ENCODE results near the gene GP2. TPM values are rescaled to one million over a fixed set of nuclear protein-coding genes. Genes with fewer than 3 reads are reported as not detected.

Gene GP2
- polyA plus RNA-seq, 1 experiment = not detected

DNA sequence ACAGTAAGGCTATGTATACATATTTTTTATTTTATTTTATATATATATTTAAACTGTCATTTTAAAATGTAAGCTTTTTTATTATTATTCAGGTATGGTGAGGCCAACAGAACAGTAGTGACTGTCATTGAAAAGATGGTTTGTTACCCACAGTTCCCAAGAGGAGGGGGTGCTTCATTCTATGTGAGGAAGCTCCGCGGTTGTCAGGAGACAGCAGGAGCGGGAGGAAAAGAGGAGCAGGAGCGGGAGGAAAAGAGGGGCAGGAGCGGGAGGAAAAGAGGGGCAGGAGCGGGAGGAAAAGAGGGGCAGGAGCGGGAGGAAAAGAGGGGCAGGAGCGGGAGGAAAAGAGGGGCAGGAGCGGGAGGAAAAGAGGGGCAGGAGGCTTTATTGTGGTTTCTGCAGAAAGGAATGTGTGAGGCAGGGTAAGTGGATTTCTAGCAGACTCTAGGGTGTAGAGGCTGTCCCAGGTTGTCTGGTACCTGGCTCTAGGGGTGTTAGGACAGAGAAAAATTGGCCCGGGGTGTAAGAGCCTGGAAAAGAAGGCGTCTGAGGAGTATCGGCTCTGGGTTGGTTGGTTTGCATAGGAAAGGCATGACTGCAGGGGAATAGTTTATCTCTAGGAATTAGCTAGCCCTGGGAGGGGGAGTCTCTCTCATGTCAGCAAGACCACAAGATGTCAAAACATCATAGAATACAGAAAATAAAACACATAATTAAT lies 64.0 kb downstream of the GP2 start:
- Histone ChIP-seq H3K27me3 (ENCODE audit: control insufficient read depth, insufficient read depth, low read length) (no peaks in the 10 kb centered on the region), H3K4me3 (ENCODE audit: low read depth, low read length) (no peak overlapping the region), H3K36me3 (ENCODE audit: control insufficient read depth, insufficient read depth, low read length) (no peaks in the 10 kb centered on the region)
- ChIA-PET CTCF (no interaction called here), POLR2A (no interaction called here)
- TF ChIP-seq, protein P1, sequence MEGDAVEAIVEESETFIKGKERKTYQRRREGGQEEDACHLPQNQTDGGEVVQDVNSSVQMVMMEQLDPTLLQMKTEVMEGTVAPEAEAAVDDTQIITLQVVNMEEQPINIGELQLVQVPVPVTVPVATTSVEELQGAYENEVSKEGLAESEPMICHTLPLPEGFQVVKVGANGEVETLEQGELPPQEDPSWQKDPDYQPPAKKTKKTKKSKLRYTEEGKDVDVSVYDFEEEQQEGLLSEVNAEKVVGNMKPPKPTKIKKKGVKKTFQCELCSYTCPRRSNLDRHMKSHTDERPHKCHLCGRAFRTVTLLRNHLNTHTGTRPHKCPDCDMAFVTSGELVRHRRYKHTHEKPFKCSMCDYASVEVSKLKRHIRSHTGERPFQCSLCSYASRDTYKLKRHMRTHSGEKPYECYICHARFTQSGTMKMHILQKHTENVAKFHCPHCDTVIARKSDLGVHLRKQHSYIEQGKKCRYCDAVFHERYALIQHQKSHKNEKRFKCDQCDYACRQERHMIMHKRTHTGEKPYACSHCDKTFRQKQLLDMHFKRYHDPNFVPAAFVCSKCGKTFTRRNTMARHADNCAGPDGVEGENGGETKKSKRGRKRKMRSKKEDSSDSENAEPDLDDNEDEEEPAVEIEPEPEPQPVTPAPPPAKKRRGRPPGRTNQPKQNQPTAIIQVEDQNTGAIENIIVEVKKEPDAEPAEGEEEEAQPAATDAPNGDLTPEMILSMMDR (IDR thresholded peaks at IDR 0.05; ENCODE audit: insufficient read depth, low read depth, low read length) = no peak
- DNase-seq (ENCODE audit: low read depth) = no peak

DNA sequence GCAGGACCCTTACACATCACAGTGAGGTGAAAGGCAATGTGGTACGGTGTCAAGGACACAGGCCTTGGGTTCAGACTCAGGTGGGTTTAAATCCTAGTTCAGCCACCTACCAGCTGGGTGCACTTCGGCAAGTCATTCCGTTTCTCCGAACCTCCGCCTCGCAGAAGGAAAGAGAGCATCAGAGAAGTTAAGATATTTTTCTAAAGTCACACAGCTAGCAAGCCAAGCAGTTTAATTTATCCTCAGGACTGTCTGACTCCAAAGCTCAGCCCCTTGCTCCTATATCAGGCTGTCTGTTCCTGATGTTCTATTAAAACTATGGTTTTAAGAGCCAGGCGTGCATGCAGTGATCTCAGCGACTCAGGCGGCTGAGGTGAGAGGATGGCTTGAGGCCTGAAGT lies 65.1 kb downstream of the GP2 start:
- DNase-seq (ENCODE audit: low read depth) = no peak
- CTCF ChIA-PET = no interaction called here
- no peaks in the 10 kb centered on the region for H3K36me3 ChIP-seq (ENCODE audit: control insufficient read depth, insufficient read depth, low read length)
- no peak overlapping the region for H3K4me3 ChIP-seq (ENCODE audit: low read depth, low read length)
- no peaks in the 10 kb centered on the region for H3K27me3 ChIP-seq (ENCODE audit: control insufficient read depth, insufficient read depth, low read length)
- POLR2A ChIA-PET = no interaction called here
- TF ChIP-seq, protein P1 (IDR thresholded peaks at IDR 0.05; ENCODE audit: insufficient read depth, low read depth, low read length) = no peak

DNA sequence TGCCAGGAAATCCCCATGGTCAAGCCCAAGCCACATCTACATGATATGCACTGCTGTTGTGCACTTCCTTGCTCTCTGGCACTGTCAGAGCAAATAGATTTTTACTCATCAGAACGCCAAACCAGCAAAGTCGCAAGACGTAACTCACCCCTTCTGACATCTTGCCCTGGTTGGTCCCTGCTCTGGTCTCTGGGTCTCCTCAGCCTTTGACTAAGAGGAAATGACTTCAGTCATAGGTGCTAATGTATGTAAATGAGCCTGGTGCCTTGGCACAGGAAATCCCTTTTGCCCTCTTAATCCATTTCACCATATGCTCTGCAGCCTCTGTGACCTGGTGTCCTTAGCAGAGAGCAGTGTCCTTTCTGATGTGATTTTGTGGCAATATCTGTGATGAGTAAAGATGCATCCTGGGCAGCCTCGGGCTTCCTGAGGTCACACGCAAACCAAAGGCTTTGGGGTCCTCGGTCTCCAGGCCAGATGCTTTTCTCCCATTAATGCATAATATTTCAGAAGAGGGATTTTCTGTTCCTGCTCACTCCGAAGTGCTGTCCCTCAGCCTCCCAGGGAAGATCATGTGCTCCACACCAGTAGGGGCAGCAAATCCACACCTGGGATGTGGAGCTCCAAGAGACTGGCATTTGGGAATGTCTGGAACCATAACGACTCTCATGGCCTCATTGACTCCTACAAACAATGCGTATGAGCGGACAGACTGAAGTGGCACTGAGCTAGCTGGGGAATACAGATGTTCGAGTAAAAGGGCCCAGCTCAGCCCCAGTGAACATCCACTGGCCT lies 66.9 kb downstream of the GP2 start:
- TF ChIP-seq, protein P1 (IDR thresholded peaks at IDR 0.05; ENCODE audit: insufficient read depth, low read depth, low read length) = no peak
- no peak for DNase-seq (ENCODE audit: low read depth)
- H3K36me3 ChIP-seq (ENCODE audit: control insufficient read depth, insufficient read depth, low read length) = no peaks in the 10 kb centered on the region
- ChIA-PET POLR2A (no interaction called here), CTCF (no interaction called here)
- no peak overlapping the region for H3K4me3 ChIP-seq (ENCODE audit: low read depth, low read length)
- no peaks in the 10 kb centered on the region for H3K27me3 ChIP-seq (ENCODE audit: control insufficient read depth, insufficient read depth, low read length)

Other genes starting within 250 kb of the GP2 start
- gene UMOD, start 25.2 kb upstream of the GP2 start, polyA plus RNA-seq (2011; rRNA removed) = not detected in 2 replicates
- gene PDILT, start 77.2 kb upstream of the GP2 start, polyA plus RNA-seq (2011; rRNA removed) = not detected in 2 replicates
- not detected in 2 replicates for gene ACSM5, start 82.0 kb upstream of the GP2 start, polyA plus RNA-seq (2011; rRNA removed)
- not detected in 2 replicates for gene ACSM2A, start 124.0 kb upstream of the GP2 start, polyA plus RNA-seq (2011; rRNA removed)
- gene ACSM2B, start 248.9 kb upstream of the GP2 start, polyA plus RNA-seq (2011; rRNA removed) = not detected in 2 replicates

Data from BJ (cell line).